Measurements from ENCODE around the gene TRIM66.

Gene TRIM66

GRCh38 chr11:8597182-8597581, 85.3 kb downstream of the TRIM66 start:
- DNase-seq (ENCODE audit: extremely low read depth, low read depth) = no peak
- no peak for TF ChIP-seq CTCF (IDR thresholded peaks at IDR 0.05; ENCODE audit: low read depth, low read length)

- DNase-seq (ENCODE audit: extremely low read depth, low read depth) = no peak
- TF ChIP-seq CTCF (IDR thresholded peaks at IDR 0.05; ENCODE audit: low read depth, low read length) = no peak
Observed at GRCh38 chr11:8596504-8597046, 85.9 kb downstream of the TRIM66 start.

- TF ChIP-seq CTCF (IDR thresholded peaks at IDR 0.05; ENCODE audit: low read depth, low read length) = no peak
- no peak for DNase-seq (ENCODE audit: extremely low read depth, low read depth)
Observed at GRCh38 chr11:8593935-8594909, 88.2 kb downstream of the TRIM66 start, which contains the start of gene STK33. TSS of gene STK33 (minus strand) at chr11:8594228. CDS start at chr11:8474905, 119,323 bp downstream.

GRCh38 chr11:8593455-8593854, 89.0 kb downstream of the TRIM66 start:
- DNase-seq (ENCODE audit: extremely low read depth, low read depth) = no peak
- TF ChIP-seq CTCF (IDR thresholded peaks at IDR 0.05; ENCODE audit: low read depth, low read length) = no peak

- no peak for TF ChIP-seq CTCF (IDR thresholded peaks at IDR 0.05; ENCODE audit: low read depth, low read length)
- DNase-seq (ENCODE audit: extremely low read depth, low read depth) = no peak
Observed at GRCh38 chr11:8587915-8588314, 94.5 kb downstream of the TRIM66 start.

GRCh38 chr11:8586805-8587204, 95.7 kb downstream of the TRIM66 start:
- no peak for TF ChIP-seq CTCF (IDR thresholded peaks at IDR 0.05; ENCODE audit: low read depth, low read length)
- no peak for DNase-seq (ENCODE audit: extremely low read depth, low read depth)

- no peak for TF ChIP-seq CTCF (IDR thresholded peaks at IDR 0.05; ENCODE audit: low read depth, low read length)
- DNase-seq (ENCODE audit: extremely low read depth, low read depth) = no peak
Observed at GRCh38 chr11:8586184-8586583, 96.3 kb downstream of the TRIM66 start.

Measured in AG09319 (cell line).